Measurements from ENCODE around the gene TTI1. TPM values are rescaled to one million over a fixed set of nuclear protein-coding genes. Genes with fewer than 3 reads are reported as not detected.

Gene TTI1
- polyA plus RNA-seq, 3 donors: 6.4 to 9.1 (median 8.8) TPM

- Histone ChIP-seq H3K27ac (ENCODE audit: low read depth in 1 of 2, low read length in 2 of 2) (no peak overlapping the region), H3K79me2 (ENCODE audit: insufficient read depth, low read length) (no peaks in the 10 kb centered on the region), H4K20me1 (ENCODE audit: insufficient read depth, low read length) (no peaks in the 10 kb centered on the region), H3K36me3 (replicated peaks in 1 of 2; ENCODE audit: control insufficient read depth in 1 of 2, insufficient read depth in 2 of 2, low read length in 2 of 2) (peaks cover 46 to 63% of the 10 kb centered on the region in 2 donors), H3K27me3 (ENCODE audit: control insufficient read depth in 2 of 2, insufficient read depth in 2 of 2, low read length in 2 of 2) (no peaks in the 10 kb centered on the region), H3K4me1 (ENCODE audit: control insufficient read depth in 1 of 2, insufficient read depth in 2 of 2, low read length in 2 of 2) (peaks cover 29 to 30% of the 10 kb centered on the region in 2 donors), H3K9ac (ENCODE audit: insufficient read depth, low read length, poor library complexity, severe bottlenecking) (no peak overlapping the region), H3K4me2 (replicated peaks; ENCODE audit: extremely low read depth, low read length, poor library complexity, severe bottlenecking) (no peak overlapping the region), H3K9me3 (replicated peaks in 1 of 2; ENCODE audit: control insufficient read depth in 1 of 2, insufficient read depth in 1 of 2, low read length in 2 of 2) (no peaks in the 10 kb centered on the region), H3K4me3 (replicated peaks in 1 of 3; ENCODE audit: low read depth in 2 of 3, low read length in 3 of 3) (no peak overlapping the region), H2AFZ (ENCODE audit: insufficient read depth, low read depth, low read length, poor library complexity, severe bottlenecking) (no peak overlapping the region)
- WGBS (ENCODE audit: insufficient coverage): 100% methylated on average over 1 of the region's 5 CpGs
- Mint-ChIP-seq H3K4me3 (no peak overlapping the region), H3K27ac (peak overlapping the region in 4 of 7 donors; percentile 2 to 80 (median 70)), H3K36me3 (peaks cover 79 to 84% of the 10 kb centered on the region in 2 donors), H3K27me3 (ENCODE audit: low read depth in 3 of 3) (peaks cover 0 to 3% (median 1%) of the 10 kb centered on the region in 3 donors), H3K9me3 (no peaks in the 10 kb centered on the region), H3K4me1 (peaks cover 32% of the 10 kb centered on the region)
- DNase-seq: peak; percentile 6 to 26 (median 15)
- peak; percentile 76 for TF ChIP-seq CTCF (IDR thresholded peaks at IDR 0.05)
- intact Hi-C loops (cut with micrococcal nuclease): loop anchor here (5.0 to 10.0 kb wide), 2 partner anchors 426 to 428 kb away; no protein-coding TSS in a partner anchor
These were observed 40.4 kb downstream of the TTI1 start for GRCh38 chr20:37992802-37993409.

- H3K27me3 Mint-ChIP-seq (ENCODE audit: low read depth in 3 of 3): peaks cover 0 to 3% (median 1%) of the 10 kb centered on the region in 3 donors
- no peaks in the 10 kb centered on the region for H3K9me3 Mint-ChIP-seq
- Histone ChIP-seq H3K36me3 (replicated peaks in 1 of 2; ENCODE audit: control insufficient read depth in 1 of 2, insufficient read depth in 2 of 2, low read length in 2 of 2) (peaks cover 42 to 63% of the 10 kb centered on the region in 2 donors), H3K9ac (ENCODE audit: insufficient read depth, low read length, poor library complexity, severe bottlenecking) (peak overlapping the region; percentile 2), H3K79me2 (ENCODE audit: insufficient read depth, low read length) (no peaks in the 10 kb centered on the region), H3K27me3 (ENCODE audit: control insufficient read depth in 2 of 2, insufficient read depth in 2 of 2, low read length in 2 of 2) (no peaks in the 10 kb centered on the region), H3K4me1 (ENCODE audit: control insufficient read depth in 1 of 2, insufficient read depth in 2 of 2, low read length in 2 of 2) (peaks cover 29 to 30% of the 10 kb centered on the region in 2 donors), H3K4me2 (replicated peaks; ENCODE audit: extremely low read depth, low read length, poor library complexity, severe bottlenecking) (no peak overlapping the region), H3K9me3 (replicated peaks in 1 of 2; ENCODE audit: control insufficient read depth in 1 of 2, insufficient read depth in 1 of 2, low read length in 2 of 2) (no peaks in the 10 kb centered on the region), H4K20me1 (ENCODE audit: insufficient read depth, low read length) (no peaks in the 10 kb centered on the region), H2AFZ (ENCODE audit: insufficient read depth, low read depth, low read length, poor library complexity, severe bottlenecking) (no peak overlapping the region), H3K27ac (ENCODE audit: low read depth in 1 of 2, low read length in 2 of 2) (peak overlapping the region in 1 of 2 donors; percentile 84), H3K4me3 (replicated peaks in 1 of 3; ENCODE audit: low read depth in 2 of 3, low read length in 3 of 3) (no peak overlapping the region)
- peaks cover 32% of the 10 kb centered on the region for H3K4me1 Mint-ChIP-seq
- 100% methylated on average over 1 of the region's 4 CpGs for WGBS (ENCODE audit: insufficient coverage)
- peaks cover 77 to 84% of the 10 kb centered on the region in 2 donors for H3K36me3 Mint-ChIP-seq
- H3K27ac Mint-ChIP-seq: peak overlapping the region in 4 of 7 donors; percentile 89 to 97 (median 94)
- intact Hi-C loops (cut with micrococcal nuclease): loop anchor here (5.0 to 10.0 kb wide), 2 partner anchors 425 to 427 kb away; no protein-coding TSS in a partner anchor
- DNase-seq: no peak
- H3K4me3 Mint-ChIP-seq: no peak overlapping the region
- TF ChIP-seq CTCF (IDR thresholded peaks at IDR 0.05): no peak
These were observed 41.3 kb downstream of the TTI1 start for GRCh38 chr20:37991908-37992307.
